ENCODE results near the gene CDH23.

CDH23 gene

DNA sequence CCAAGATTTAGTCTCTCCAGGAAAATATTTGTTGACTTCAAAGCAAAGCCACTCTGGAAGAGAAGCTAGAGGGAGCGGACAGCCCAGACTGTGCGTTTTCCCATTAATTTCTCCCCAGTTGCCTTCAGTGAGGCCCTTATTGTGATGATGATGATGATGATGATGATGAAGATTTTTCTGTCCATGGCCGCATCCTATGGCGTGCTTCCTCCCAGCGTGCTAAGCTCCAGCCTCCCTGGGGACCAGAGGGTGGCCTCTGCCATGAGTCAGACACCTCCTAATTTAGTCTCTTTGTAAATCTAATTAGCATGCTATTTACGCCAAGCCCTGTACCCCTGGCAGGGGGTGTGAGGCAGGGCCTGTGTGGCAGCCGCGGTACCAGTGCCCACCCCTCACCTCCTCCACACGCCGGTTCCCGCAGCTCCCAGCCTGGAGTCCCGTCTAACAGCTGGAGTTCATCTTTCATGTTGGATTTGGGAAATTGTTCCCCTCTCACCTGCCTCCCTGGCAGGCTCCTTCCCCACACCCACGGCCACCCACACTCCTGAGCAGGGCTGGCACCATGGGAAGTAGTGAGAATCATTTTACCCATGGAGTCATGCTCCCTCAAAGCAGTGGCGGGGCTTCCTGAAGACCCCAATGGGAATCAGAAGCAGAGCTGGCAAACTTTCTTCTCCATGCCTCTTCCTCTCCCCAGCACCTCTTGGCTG is 230.7 kb downstream of the CDH23 start:
- TF ChIP-seq YY1 (IDR thresholded peaks at IDR 0.05; ENCODE audit: insufficient read depth, insufficient read length) (no peak), ZNF274 (IDR thresholded peaks at IDR 0.05; ENCODE audit: low read depth, low read length) (no peak), SUZ12 (IDR thresholded peaks at IDR 0.05; ENCODE audit: extremely low read depth, insufficient read depth, insufficient read length) (no peak)
- Histone ChIP-seq H3K4me1 (ENCODE audit: insufficient read depth, insufficient read length) (peaks cover 25% of the 10 kb centered on the region), H3K36me3 (ENCODE audit: insufficient read depth, insufficient read length, low read length) (no peaks in the 10 kb centered on the region), H3K4me3 (ENCODE audit: insufficient read length, low read depth) (no peak overlapping the region), H3K27me3 (ENCODE audit: insufficient read depth, insufficient read length) (no peaks in the 10 kb centered on the region), H3K9ac (ENCODE audit: insufficient read length, low read depth) (no peak overlapping the region), H3K9me3 (ENCODE audit: insufficient read depth, low read length) (no peaks in the 10 kb centered on the region)
- DNase-seq (ENCODE audit: low read depth, low spot score): no peak

GRCh38 chr10:71627956-71628355 is 231.2 kb downstream of the CDH23 start:
- no peak overlapping the region for H3K4me3 ChIP-seq (ENCODE audit: insufficient read length, low read depth)
- no peaks in the 10 kb centered on the region for H3K27me3 ChIP-seq (ENCODE audit: insufficient read depth, insufficient read length)
- H3K9me3 ChIP-seq (ENCODE audit: insufficient read depth, low read length): no peaks in the 10 kb centered on the region
- no peaks in the 10 kb centered on the region for H3K36me3 ChIP-seq (ENCODE audit: insufficient read depth, insufficient read length, low read length)
- H3K9ac ChIP-seq (ENCODE audit: insufficient read length, low read depth): no peak overlapping the region
- DNase-seq (ENCODE audit: low read depth, low spot score): no peak
- TF ChIP-seq SUZ12 (IDR thresholded peaks at IDR 0.05; ENCODE audit: extremely low read depth, insufficient read depth, insufficient read length) (no peak), YY1 (IDR thresholded peaks at IDR 0.05; ENCODE audit: insufficient read depth, insufficient read length) (no peak), ZNF274 (IDR thresholded peaks at IDR 0.05; ENCODE audit: low read depth, low read length) (no peak)
- H3K4me1 ChIP-seq (ENCODE audit: insufficient read depth, insufficient read length): peaks cover 21% of the 10 kb centered on the region

GRCh38 chr10:71629131-71629530 is 232.4 kb downstream of the CDH23 start:
- Histone ChIP-seq H3K36me3 (ENCODE audit: insufficient read depth, insufficient read length, low read length) (no peaks in the 10 kb centered on the region), H3K4me3 (ENCODE audit: insufficient read length, low read depth) (no peak overlapping the region), H3K4me1 (ENCODE audit: insufficient read depth, insufficient read length) (peaks cover 25% of the 10 kb centered on the region), H3K9ac (ENCODE audit: insufficient read length, low read depth) (no peak overlapping the region), H3K9me3 (ENCODE audit: insufficient read depth, low read length) (no peaks in the 10 kb centered on the region), H3K27me3 (ENCODE audit: insufficient read depth, insufficient read length) (no peaks in the 10 kb centered on the region)
- DNase-seq (ENCODE audit: low read depth, low spot score): no peak
- no peak for TF ChIP-seq SUZ12 (IDR thresholded peaks at IDR 0.05; ENCODE audit: extremely low read depth, insufficient read depth, insufficient read length)
- no peak for TF ChIP-seq YY1 (IDR thresholded peaks at IDR 0.05; ENCODE audit: insufficient read depth, insufficient read length)
- TF ChIP-seq ZNF274 (IDR thresholded peaks at IDR 0.05; ENCODE audit: low read depth, low read length): no peak

- Histone ChIP-seq H3K36me3 (ENCODE audit: insufficient read depth, insufficient read length, low read length) (no peaks in the 10 kb centered on the region), H3K4me1 (ENCODE audit: insufficient read depth, insufficient read length) (peaks cover 34% of the 10 kb centered on the region), H3K9ac (ENCODE audit: insufficient read length, low read depth) (no peak overlapping the region), H3K4me3 (ENCODE audit: insufficient read length, low read depth) (no peak overlapping the region), H3K9me3 (ENCODE audit: insufficient read depth, low read length) (no peaks in the 10 kb centered on the region), H3K27me3 (ENCODE audit: insufficient read depth, insufficient read length) (no peaks in the 10 kb centered on the region)
- DNase-seq (ENCODE audit: low read depth, low spot score): no peak
- no peak for TF ChIP-seq YY1 (IDR thresholded peaks at IDR 0.05; ENCODE audit: insufficient read depth, insufficient read length)
- no peak for TF ChIP-seq SUZ12 (IDR thresholded peaks at IDR 0.05; ENCODE audit: extremely low read depth, insufficient read depth, insufficient read length)
- no peak for TF ChIP-seq ZNF274 (IDR thresholded peaks at IDR 0.05; ENCODE audit: low read depth, low read length)
These were observed 233.4 kb downstream of the CDH23 start for GRCh38 chr10:71630168-71630567.

DNA sequence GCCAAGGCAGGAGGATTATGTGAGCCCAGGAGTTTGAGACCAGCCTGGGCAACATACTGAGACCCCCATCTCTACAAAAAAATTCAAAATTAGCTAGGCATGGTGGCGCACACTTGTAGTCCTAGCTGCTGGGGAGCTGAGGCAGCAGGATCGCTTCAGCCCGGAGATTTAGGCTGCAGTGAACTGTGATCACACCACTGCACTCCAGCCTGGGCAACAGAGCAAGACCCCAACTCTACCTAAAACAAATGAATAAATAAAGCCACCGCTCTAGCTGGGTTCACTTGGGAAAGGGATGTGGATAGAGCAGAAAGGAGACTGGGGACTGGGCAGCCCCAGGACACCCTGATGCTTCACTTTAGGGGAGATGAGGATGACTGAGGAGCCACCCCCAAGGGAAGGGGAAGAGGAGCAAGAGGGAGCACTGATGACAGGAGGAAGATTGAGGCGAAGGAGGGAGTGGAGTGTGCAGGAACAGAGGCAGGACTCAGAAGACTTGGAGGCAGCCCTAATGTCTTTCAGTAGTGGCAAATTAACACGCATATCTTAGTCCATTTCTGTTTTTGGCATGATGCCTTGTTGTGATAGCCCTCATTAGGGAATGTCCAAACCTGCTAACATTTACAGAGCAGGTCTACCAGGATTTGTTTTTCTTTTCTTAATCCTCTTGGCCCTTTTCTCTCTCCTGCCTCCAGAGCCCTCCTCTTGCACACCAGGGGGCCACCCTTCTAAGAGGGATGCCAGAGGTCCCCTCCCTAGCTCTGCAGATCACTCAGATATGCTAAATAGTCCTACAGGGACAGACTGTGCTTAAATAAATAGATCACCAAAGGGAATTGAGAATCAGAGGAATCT is 234.5 kb downstream of the CDH23 start:
- H3K9me3 ChIP-seq (ENCODE audit: insufficient read depth, low read length): no peaks in the 10 kb centered on the region
- peaks cover 3% of the 10 kb centered on the region for H3K27me3 ChIP-seq (ENCODE audit: insufficient read depth, insufficient read length)
- peak overlapping the region; percentile 51 for H3K9ac ChIP-seq (ENCODE audit: insufficient read length, low read depth)
- H3K4me3 ChIP-seq (ENCODE audit: insufficient read length, low read depth): no peak overlapping the region
- H3K4me1 ChIP-seq (ENCODE audit: insufficient read depth, insufficient read length): peaks cover 34% of the 10 kb centered on the region
- no peaks in the 10 kb centered on the region for H3K36me3 ChIP-seq (ENCODE audit: insufficient read depth, insufficient read length, low read length)
- DNase-seq (ENCODE audit: low read depth, low spot score): peak; percentile 51
- TF ChIP-seq ZNF274 (IDR thresholded peaks at IDR 0.05; ENCODE audit: low read depth, low read length) (no peak), SUZ12 (IDR thresholded peaks at IDR 0.05; ENCODE audit: extremely low read depth, insufficient read depth, insufficient read length) (no peak)

DNA sequence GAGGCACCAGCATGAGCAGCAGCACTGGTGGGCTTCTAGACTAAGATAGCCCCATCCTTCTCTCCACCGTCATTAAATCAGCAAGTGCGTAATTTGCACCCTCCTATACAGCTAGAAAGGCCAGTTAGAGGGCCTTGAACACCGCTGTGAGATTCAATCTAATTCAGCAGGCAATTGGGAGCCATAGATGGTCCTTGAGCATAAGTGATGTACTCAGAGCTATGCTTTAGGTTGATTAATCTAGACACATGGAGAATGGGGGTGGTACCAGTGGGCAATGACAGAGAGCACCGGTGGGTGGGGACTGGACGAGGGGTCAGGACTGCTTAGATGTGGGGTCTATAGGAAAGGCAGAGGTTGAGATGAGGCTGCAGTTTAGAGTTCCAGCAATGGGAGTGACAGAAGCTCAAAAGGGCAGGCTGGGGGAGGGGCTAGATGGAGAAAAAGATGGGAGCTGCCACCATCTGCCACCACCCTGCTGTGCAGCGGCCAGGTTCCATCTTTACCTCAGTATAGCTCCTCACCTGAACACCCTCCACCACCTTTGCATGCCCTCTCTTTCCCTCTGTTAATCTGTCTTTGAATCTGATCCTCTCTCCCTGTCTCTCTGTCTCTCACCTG is 235.6 kb downstream of the CDH23 start:
- H3K4me1 ChIP-seq (ENCODE audit: insufficient read depth, insufficient read length): peaks cover 30% of the 10 kb centered on the region

More for the DNA sequence above, 235.6 kb downstream of the CDH23 start:
- H3K4me3 ChIP-seq (ENCODE audit: insufficient read length, low read depth): no peak overlapping the region
- no peaks in the 10 kb centered on the region for H3K9me3 ChIP-seq (ENCODE audit: insufficient read depth, low read length)
- no peak for DNase-seq (ENCODE audit: low read depth, low spot score)
- peak overlapping the region; percentile 4 for H3K9ac ChIP-seq (ENCODE audit: insufficient read length, low read depth)
- H3K27me3 ChIP-seq (ENCODE audit: insufficient read depth, insufficient read length): peaks cover 3% of the 10 kb centered on the region
- TF ChIP-seq ZNF274 (IDR thresholded peaks at IDR 0.05; ENCODE audit: low read depth, low read length) (no peak), SUZ12 (IDR thresholded peaks at IDR 0.05; ENCODE audit: extremely low read depth, insufficient read depth, insufficient read length) (no peak), YY1 (IDR thresholded peaks at IDR 0.05; ENCODE audit: insufficient read depth, insufficient read length) (no peak)
- H3K36me3 ChIP-seq (ENCODE audit: insufficient read depth, insufficient read length, low read length): no peaks in the 10 kb centered on the region

Measured in NT2/D1 (cell line).